HepG2 (cell line): ENCODE data around the gene CDC123. TPM values are rescaled to one million over a fixed set of nuclear protein-coding genes. Genes with fewer than 3 reads are reported as not detected.
"Not testable (repeated sequence)": the region's sequence is repeated elsewhere in the genome, so short reads cannot be mapped to it uniquely, and the experiment has no call there.

Experiments used
- ATAC-seq: fragments of 200-7000 bp; cut with Tn5 transposase; 3 replicates; pipeline ENCODE4 v1.9.1; 2020; ENCODE audit warnings: mild to moderate bottlenecking, moderate library complexity
- BruUV-seq: library from RNA; stranded (reverse); fragments of 400-500 nt; replicated peaks from 2 replicates; lab custom pipeline; 2021; lab: Mats Ljungman, UMichigan
- CTCF ChIA-PET: fragments of 300-600 bp; formaldehyde crosslinking; extraction: SDS; loops from one replicate; lab custom pipeline; 2021; ENCODE audit warnings: low total read pairs, inconsistent platforms, low intra/inter-chr PET ratio; lab: Yijun Ruan, JAX
- POLR2A ChIA-PET: fragments of 350-600 bp; sonication (Branson Sonifier 250); formaldehyde crosslinking; loops from one replicate; lab custom pipeline; 2020; ENCODE audit warnings: antibody characterized with exemption, inconsistent platforms; lab: Yijun Ruan, JAX
- DNase-seq: peaks from one replicate; pipeline ENCODE4 v3.0.0-alpha.2; 2015; ENCODE audit warnings: low spot score
- FAIRE-seq: peaks from 3 replicates; lab custom pipeline; 2011; peaks lifted over from hg19 to GRCh38; lab: Jason Lieb, UNC
- H2AFZ ChIP-seq: one replicate; pipeline ENCODE4 v1.6.1; 2011; ENCODE audit warnings: low read length, inconsistent platforms
- H3K27ac ChIP-seq: fragments of 300-600 bp; 3 replicates; pipeline ENCODE4 v1.8.0; 2011; ENCODE audit warnings: mixed run types, mild to moderate bottlenecking, mixed read lengths, low read length, inconsistent platforms; ENCODE audit not compliant: insufficient read depth; ENCODE audit errors: extremely low read length
- H3K27me3 ChIP-seq, 2 experiments: fragments of 200-600 bp in 1 of 2; 2 replicates in 1 of 2; 3 replicates in 1 of 2; pipeline versions ENCODE4 v1.6.0 to v1.8.0; 2011; ENCODE audit warnings: low read length in 2 of 2, mild to moderate bottlenecking in 2 of 2, moderate library complexity in 2 of 2, inconsistent platforms in 1 of 2; ENCODE audit not compliant: insufficient read depth in 2 of 2, control insufficient read depth in 1 of 2
- H3K36me3 ChIP-seq, 2 experiments: fragments of 200-600 bp in 1 of 2; replicated peaks in 1 of 2; 2 replicates in 1 of 2; 3 replicates in 1 of 2; pipeline versions ENCODE4 v1.5.1 to v1.8.0; 2011; ENCODE audit warnings: low read length in 2 of 2, inconsistent platforms in 1 of 2; ENCODE audit not compliant: insufficient read depth in 2 of 2, control insufficient read depth in 1 of 2
- H3K4me1 ChIP-seq: 2 replicates; pipeline ENCODE4 v1.5.1; 2012; ENCODE audit warnings: low read length, inconsistent platforms; ENCODE audit not compliant: insufficient read depth
- H3K4me2 ChIP-seq: 2 replicates; pipeline ENCODE4 v1.6.0; 2011; ENCODE audit warnings: low read depth, low read length, inconsistent platforms
- H3K4me3 ChIP-seq, 3 experiments: fragments of 200-600 bp in 1 of 3; sonication (generic), shearing (Covaris generic) in 1 of 3; replicated peaks in 1 of 3; 2 replicates each; pipeline ENCODE4 v1.5.1; 2011 to 2016; ENCODE audit warnings: low read length in 3 of 3, inconsistent platforms in 2 of 3, low read depth in 2 of 3, mild to moderate bottlenecking in 2 of 3, control low read depth in 1 of 3, mixed read lengths in 1 of 3; ENCODE audit not compliant: insufficient read depth in 1 of 3
- H3K79me2 ChIP-seq: one replicate; pipeline ENCODE4 v1.6.1; 2011; ENCODE audit warnings: low read length, inconsistent platforms; ENCODE audit not compliant: insufficient read depth
- H3K9ac ChIP-seq: 2 replicates; pipeline ENCODE4 v1.6.0; 2011; ENCODE audit warnings: mild to moderate bottlenecking, low read depth, low read length, inconsistent platforms; ENCODE audit not compliant: insufficient read depth
- H3K9me3 ChIP-seq: 2 replicates; pipeline ENCODE4 v1.5.1; 2012; ENCODE audit warnings: mild to moderate bottlenecking, low read length
- H4K20me1 ChIP-seq: 2 replicates; pipeline ENCODE4 v1.6.0; 2011; ENCODE audit warnings: inconsistent platforms, mild to moderate bottlenecking, low read length, moderate library complexity; ENCODE audit not compliant: insufficient read depth
- AHDC1 ChIP-seq: sonication (generic); formaldehyde crosslinking; IDR thresholded peaks from 2 replicates; pipeline ENCODE4 v1.5.1; 2020; ENCODE audit warnings: mild to moderate bottlenecking, missing genetic modification reagents, borderline replicate concordance
- LBX2 ChIP-seq: sonication (generic); formaldehyde crosslinking; IDR thresholded peaks from 2 replicates; pipeline ENCODE4 v1.5.0; 2020; ENCODE audit warnings: missing genetic modification reagents, mild to moderate bottlenecking, borderline replicate concordance
- PITX1 ChIP-seq: sonication (generic); formaldehyde crosslinking; IDR thresholded peaks from 2 replicates; pipeline ENCODE4 v1.5.1; 2020; ENCODE audit warnings: mild to moderate bottlenecking, missing genetic modification reagents
- ZBTB1 ChIP-seq: sonication (generic); formaldehyde crosslinking; IDR thresholded peaks from 2 replicates; pipeline ENCODE4 v1.4.0; 2020; ENCODE audit warnings: missing genetic modification reagents, borderline replicate concordance
- ZNF121 ChIP-seq: sonication (generic); formaldehyde crosslinking; IDR thresholded peaks from 2 replicates; pipeline ENCODE4 v1.5.0; 2020; ENCODE audit warnings: mild to moderate bottlenecking, missing genetic modification reagents
- WGBS: methylation state at CpG from one replicate; pipeline ENCODE4 v1.1.6; 2017; ENCODE audit warnings: low lambda C conversion rate; 5-methylcytosine and 5-hydroxymethylcytosine counted together
- in situ Hi-C: cut with HindIII; loops from 2 replicates; pipeline ENCODE4 v1.10.0; 2017; ENCODE audit warnings: low pct_unique_long_range_greater_than_20kb; ENCODE audit not compliant: extremely low pct_ligation_motif_present
- intact Hi-C: fragments of 100-400 bp; cut with micrococcal nuclease; formaldehyde crosslinking; loops from one replicate; pipeline ENCODE4 v1.10.0; 2022; ENCODE audit not compliant: unreplicated experiment
- polyA plus RNA-seq, 8 experiments: library from polyadenylated mRNA; depleted of rRNA in 3 of 8; stranded (reverse) in 7 of 8; unstranded in 1 of 8; fragments of >200 nt; fragmentation: Illumina TruSeq in 4 of 8; extraction: Trizol in 4 of 8; gene quantifications; 2 replicates each; pipeline versions ENCODE4 v1.2.1 to v1.2.3, GENCODE V29; 2011 to 2016; ENCODE audit warnings: low read depth in 4 of 8, missing spikeins in 1 of 8, mixed read lengths in 1 of 8; ENCODE audit not compliant: insufficient read depth in 1 of 8
- total RNA-seq, 5 experiments: library from RNA; depleted of rRNA; stranded (reverse); fragments of >200 nt; fragmentation: Illumina TruSeq; extraction: Trizol; gene quantifications; 2 replicates each; pipeline ENCODE4 v1.2.3, GENCODE V29; 2016; ENCODE audit warnings: low read depth in 1 of 5

Gene CDC123
- total and polyA plus RNA-seq, 2 of the 13 experiments (the other 11 are each of a cell fraction or from before 2014, with no cell fraction given) = 63.3 to 153 TPM

GRCh38 chr10:12225444-12225843 lies 29.5 kb downstream of the CDC123 start (continued):
- no peak for TF ChIP-seq AHDC1
- TF ChIP-seq ZBTB1 = no peak
- TF ChIP-seq ZNF121 = no peak
- no peak for TF ChIP-seq LBX2 (CRISPR knock-in tag)
- no peak for TF ChIP-seq PITX1 (CRISPR knock-in tag)

- H3K4me1 ChIP-seq, H3K9me3 ChIP-seq, FAIRE-seq, intact Hi-C loops, H3K9ac ChIP-seq, H2AFZ ChIP-seq, H3K4me3 ChIP-seq, CTCF ChIA-PET, H3K27ac ChIP-seq, POLR2A ChIA-PET, BruUV-seq, ATAC-seq, H3K79me2 ChIP-seq, H3K27me3 ChIP-seq, in situ Hi-C loops, H4K20me1 ChIP-seq, DNase-seq, H3K4me2 ChIP-seq: not testable (repeated sequence)
- H3K36me3 ChIP-seq = peaks cover 12 to 46% of the 10 kb centered on the region in 2 experiments
- 100% methylated on average over 13 of the region's 28 CpGs for WGBS
These were observed 30.4 kb downstream of the CDC123 start for GRCh38 chr10:12226438-12226837.
